IPS-NIHi7 (cell line): ENCODE data around the gene CRTC3.

ENCODE experiments used
- DNase-seq: peaks from one replicate; pipeline ENCODE4 v3.0.0; 2012; ENCODE audit warnings: mixed read lengths; ENCODE audit errors: extremely low spot score

CRTC3 gene

DNA sequence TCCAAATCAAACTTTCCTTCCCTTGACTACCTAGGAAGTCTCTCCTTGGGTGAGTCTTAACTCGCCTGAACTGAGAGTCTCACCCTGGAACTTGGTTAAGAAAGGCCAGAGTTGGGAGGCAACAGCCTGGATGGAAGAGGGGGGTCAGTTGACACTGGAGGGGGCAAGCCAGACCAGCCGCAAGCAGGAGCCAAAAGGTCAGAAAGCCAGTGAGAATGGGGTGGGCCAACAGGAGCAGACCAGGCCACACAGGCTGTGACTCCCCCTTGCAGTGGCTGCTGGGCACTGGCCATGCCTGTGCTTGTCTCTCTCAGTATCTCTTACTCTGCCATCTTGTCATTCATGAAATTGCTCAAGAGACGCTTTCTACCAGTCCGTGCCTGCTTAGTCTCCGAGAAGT is 32.9 kb downstream of the CRTC3 start:
- DNase-seq, result no peak

DNA sequence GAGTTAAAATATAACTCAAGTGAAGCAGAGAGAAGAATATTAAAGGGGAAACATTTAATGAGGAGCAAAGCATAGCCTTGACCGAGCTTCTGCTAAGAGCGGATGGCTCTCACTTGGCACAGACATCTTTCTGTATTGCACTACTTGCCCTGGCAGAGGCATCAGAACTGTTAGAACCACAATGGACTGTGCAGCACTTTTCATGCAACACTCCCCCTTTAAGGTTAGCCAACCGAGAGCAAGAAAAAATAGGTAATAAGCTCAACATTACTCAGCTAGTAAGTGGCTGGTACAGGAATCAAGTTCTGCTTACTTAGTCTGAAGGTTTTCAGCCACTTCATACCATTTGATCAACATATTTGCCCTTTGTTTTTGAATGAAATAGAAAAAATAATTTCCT is 33.7 kb downstream of the CRTC3 start:
- no peak for DNase-seq

DNA sequence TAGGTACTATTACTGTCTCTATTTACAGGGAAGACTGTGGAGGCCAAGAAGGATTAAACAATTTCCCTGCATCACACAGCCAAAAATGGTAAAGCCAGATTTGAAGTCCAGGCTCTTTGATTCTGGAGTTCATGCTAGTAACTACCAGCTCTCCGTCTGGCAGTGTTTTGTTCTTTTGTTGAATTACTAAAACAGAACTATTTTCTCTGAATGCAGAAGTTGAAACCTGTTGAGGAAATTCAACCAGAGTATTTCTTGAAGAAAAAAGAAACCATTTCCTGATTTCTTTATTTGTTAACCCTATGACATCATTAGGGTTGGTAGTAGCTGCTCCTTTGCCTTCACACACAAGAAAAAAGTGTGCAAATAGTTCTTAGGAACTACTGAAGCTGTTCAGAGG is 34.3 kb downstream of the CRTC3 start:
- DNase-seq, result no peak

DNA sequence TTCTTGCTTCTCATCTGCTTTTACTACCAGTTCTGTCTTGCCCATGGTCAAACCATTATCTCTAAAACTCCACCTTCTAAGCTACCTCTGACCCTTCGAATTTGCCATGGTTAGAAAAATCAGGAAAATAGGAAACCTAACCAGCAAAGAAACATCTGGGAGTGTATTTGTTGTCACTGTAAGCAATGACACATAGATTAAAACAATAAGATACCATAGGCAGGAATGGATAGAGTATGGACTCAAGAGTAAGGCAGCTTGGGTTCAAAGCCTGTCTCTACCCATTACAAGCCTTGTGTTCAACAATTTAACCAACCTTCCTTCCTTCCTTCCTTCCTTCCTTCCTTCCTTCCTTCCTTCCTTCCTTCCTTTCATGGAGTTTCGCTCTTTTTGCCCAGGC is 34.9 kb downstream of the CRTC3 start:
- DNase-seq, result no peak

DNA sequence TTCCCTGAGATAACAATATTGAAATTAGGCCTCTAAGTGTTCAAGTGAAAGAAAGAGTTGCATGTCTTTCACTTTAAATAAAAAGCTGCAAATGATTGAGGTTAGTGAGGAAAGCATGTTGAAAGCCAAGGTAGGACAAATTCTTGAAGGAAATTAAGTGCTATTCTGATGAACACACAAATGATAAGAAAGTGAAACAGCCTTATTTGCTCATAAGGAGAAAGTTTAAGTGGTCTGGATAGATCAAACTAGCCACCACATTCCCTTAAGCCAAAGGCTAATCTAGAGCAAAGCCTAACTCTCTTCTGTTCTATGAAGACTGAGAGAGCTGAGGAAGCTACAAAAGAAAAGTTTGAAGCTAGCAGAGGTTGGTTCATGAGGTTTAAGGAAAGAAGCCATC is 36.1 kb downstream of the CRTC3 start:
- DNase-seq, result no peak

DNA sequence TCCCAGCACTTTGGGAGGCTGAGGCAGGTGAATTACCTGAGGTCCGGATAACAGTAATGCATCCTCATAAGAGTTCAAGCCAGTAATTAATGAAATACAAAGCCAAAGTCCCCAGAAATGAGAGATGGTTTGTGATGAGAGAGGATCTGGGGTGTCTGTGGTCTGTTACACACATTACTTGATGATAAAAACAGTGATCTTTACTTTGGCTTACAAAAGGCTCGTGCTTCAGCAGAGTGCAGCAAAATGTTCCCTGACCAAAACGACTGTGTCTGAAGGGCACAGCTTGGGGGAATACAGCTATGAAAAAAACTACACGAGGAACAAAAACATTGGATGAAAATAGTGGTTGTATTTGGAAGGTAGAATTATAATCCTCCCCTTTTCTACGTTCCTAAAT is 40.9 kb downstream of the CRTC3 start:
- DNase-seq, result no peak

DNA sequence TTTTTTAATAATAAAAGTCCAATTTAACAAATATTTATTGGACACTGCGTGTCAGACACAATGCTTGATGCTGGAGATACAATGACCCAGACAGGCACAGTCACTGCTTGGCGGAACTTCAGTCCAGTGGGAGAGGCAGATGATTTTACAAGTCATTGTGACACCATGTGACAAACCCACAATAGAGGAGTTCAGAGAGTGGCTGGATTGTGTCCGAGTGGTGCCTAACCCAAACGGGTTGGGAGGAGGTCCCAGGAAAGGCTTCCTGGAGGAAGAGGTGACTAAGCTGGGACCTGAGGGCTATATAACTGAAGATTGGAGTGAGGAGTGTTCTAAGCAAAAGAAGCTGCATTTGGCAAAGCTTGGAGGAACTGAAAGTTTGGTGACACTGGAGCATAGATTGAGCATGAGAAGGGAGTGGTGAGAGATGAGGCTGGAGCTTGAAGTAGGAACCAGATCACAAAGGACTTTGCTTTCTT is 41.4 kb downstream of the CRTC3 start:
- no peak for DNase-seq

DNA sequence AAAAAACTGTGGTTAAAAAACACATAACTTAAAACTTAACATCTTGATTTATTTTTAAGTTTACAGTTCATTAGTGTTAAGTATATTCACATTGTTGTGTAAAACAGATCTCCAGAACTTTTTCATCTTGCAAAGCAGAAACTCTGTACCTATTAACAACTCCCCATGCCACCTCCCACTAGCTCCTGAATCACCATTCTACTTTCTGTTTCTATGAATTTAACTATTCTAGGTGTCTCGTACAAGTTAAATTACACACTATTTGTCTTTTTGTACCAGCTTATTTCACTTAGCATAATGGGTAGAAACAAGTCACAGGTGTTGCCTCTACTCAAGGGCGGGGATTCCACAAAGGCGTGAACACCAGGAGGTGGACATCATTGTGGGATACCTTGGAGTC is 43.2 kb downstream of the CRTC3 start:
- DNase-seq, result no peak

DNA sequence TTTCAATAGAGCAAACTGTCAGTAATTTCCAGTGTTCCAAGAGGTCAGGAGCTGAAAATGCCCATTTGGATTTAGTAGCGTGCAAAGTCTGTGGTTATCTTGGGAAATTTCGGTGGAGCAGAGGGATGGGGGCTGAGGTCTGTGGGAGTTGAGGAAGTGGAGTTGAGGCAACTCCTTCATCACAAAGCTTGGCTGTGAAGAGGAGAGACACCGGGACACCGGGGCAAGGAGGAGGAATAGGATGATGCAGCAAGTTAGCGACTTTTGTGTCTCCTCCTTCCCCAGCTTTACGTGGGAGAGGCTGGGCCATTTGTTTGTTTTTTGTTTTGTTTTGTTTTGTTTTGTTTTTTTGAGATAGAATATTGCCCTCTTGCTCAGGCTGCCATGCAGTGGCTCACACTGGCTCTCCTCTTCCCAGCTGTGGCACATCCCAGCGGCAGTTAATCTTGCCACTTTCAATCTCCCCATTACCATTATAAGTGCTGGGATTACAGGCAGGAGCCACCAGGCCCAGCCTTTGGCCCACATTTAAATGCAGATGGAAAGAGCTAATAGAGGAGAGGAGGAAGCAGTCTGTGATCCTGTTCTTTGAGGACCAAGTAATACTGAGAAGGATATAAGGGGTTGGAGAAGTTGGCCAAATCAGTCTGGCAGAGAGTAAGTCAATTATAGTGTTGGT is 47.1 kb downstream of the CRTC3 start:
- no peak for DNase-seq

DNA sequence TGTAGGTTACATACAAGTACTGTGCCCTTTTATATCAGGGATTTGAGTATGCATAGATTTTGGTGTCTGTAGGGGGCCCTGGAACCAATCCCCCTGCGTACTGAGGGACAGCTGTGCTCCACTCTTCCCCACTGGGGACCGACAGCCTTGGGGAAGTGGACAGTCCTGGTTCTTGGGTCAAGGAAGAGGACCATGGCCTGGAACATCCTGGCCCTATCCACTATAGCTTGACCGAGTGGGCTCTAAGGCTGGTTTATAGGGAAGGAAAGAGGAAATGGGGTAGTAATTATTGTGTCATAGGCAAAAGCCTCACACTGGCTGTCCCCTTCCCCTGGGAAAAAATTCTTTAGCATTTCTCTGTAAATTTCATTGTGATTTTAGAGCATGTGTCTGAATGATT is 49.5 kb downstream of the CRTC3 start:
- DNase-seq, result no peak

DNA sequence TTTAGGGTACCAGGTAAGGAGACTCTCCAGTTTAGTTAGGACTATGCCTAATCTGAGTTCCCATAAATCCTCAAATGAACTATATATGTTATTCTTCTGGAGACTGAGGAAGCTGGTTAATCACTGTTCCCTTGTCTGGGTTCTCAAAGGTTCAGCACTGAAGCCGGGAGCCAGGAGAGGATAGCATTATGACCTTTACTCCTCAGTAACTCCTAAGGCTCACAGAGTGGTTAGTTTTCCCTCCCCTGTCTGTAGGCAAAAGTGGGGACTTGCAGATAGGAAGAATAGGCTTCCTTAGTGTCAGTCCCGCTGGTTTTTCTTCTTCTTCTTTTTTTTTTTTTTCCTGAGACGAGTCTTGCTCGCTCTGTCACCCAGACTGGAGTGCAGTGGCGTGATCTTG is 50.4 kb downstream of the CRTC3 start:
- DNase-seq, result no peak

DNA sequence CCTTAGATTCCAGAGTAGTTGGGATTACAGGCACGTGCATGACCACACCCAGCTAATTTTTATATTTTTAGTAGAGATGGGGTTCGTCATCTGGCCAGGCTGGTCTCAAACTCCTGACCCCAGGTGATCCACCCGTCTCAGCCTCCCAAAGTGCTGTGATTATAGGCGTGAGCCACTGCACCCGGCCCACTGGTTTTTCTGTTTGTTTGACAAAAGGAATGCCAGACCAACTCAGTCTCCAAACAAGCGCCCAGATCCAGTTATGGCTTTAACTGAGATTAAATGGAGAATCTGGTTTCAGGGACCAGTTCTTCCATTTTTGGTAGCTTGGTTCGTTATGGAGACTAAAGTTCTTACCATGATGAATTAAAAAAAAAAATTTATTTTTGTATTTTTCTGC is 50.8 kb downstream of the CRTC3 start:
- no peak for DNase-seq

DNA sequence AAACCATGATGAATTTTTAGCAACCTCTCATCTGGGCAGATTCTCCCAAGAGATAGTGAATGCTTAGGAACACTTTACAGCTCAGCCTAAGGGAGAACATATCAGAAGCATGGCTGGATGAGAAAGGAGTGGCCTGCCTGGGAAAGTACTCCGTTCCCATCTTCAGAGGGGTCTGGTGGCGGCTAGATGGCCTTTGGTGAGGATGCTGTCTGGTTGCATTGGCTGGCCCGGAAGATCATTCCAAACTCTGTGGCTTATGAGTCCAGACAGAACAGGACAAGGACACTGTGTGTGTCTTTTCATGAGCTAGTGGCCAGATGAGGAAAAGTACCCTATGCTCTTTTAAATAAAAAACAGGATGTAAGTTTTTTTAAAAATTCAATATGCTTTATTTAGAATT is 51.2 kb downstream of the CRTC3 start:
- no peak for DNase-seq

DNA sequence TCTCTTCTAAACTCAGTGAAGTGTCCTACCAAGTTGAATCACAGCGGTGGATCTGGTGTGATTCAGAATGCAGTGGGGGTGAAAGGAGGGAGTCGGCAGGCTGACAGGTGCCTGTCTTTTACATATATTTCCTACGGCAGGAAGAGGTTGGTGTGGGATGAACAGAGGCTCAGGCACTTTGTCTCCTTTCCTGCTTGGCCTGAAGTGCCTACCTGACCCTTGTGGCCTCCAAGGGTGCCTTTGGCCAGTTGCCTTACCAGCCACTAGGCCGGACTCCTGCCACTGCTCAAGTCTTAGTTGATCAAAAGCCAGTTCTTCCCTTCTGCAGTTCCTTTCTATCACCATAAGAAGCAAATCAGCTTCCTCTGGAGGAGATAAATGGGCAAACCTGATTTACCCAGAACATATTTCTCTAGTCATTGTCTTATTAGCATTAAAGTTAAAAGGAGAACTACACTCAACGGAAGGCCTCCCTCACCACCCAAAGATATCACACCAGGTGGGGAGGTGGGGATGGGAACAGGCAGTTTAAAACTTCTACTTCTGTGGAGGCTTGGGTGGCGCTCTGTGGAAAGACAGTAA is 52.1 kb downstream of the CRTC3 start:
- no peak for DNase-seq

DNA sequence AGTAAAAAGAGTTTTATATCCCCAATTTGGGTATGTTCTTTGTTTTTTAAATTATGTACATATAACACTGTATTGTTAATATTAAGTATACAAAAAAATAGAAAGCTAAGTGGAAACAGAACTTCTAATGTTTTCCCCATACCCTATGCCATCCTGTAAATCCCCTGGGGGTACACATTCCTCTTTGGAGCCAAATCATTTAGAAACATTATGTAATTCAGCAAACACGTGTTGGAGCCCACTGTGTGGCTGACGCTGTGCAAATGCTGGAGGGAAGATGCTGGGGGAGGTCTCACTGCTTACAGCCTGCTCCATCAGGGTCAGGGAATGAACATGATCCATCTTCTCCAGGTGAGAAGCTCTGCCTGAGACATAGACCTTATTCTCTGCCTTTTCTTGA is 52.8 kb downstream of the CRTC3 start:
- no peak for DNase-seq

DNA sequence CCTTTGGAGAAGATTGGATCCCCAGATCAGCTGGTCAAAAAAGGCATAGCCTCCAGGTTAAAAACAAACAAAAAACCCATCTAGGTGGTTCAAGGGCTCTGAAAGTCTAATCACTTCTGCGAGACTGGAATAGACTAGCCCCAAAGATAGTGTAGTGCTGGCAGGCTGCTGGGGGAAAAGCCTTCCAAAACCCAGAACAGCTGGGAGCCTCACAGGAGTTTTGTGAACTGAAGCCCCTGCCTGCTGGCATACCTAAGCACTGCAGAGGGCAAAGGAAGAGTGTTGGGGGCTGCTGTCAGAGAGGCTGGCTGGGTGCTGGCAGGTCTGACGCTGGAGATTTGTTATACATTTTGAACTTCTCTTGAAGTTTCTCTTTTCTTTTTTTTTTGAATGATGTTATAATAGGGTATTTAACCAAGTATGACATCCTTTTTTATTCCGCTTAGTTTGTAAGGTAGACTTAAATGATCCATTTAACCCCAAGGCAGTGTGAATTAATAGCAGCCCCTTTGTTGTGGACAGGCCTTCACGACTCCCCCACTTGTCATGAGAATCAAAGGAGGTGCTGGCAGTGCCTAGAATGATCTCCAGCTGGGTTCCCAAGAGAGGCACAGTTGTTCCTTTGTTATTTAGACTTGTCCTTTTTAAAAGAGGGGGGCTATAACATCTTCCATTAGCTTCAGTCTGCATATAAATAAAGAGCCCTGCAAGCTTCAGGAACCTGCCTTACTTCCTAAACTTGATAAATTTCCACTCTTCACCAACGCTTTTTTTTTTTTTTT is 53.9 kb downstream of the CRTC3 start:
- peak; percentile 70 for DNase-seq

DNA sequence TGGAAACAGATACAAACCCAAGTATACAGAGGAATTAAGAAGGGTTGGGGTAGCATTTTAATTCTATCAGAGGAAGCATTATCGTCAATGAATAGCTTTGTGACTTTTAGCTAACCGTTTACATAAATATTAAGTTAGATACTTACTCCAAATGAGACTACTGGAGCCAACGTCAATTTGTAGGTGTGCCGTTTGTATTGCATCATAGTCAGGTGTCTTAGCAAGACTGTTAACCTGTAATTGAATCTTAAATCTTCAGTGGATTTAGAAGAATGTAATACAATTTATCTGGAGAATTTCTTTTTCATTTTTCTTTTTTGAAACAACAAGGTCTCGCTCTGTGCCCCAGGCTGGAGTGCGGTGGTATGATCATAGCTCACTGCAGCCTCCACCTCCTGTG is 55.1 kb downstream of the CRTC3 start:
- DNase-seq, result no peak

DNA sequence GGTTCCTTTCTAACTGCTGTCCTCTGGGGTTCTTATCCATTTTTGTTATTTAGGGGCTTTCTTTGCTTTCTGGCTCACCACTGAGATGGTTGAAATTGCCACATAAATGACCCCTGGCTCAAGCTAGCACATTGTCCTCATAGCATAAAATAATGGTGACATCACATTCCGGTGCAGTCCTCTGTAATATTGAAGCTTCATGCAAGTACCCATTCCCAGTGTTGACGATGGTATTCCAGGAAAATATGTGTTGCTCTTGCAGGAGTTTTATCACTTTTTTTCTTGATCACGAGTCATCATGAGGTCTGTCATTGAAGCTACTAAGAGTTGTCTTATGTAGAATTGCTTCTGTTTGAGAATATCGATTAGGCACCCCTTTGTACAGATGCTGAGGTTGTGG is 56.1 kb downstream of the CRTC3 start:
- no peak for DNase-seq

DNA sequence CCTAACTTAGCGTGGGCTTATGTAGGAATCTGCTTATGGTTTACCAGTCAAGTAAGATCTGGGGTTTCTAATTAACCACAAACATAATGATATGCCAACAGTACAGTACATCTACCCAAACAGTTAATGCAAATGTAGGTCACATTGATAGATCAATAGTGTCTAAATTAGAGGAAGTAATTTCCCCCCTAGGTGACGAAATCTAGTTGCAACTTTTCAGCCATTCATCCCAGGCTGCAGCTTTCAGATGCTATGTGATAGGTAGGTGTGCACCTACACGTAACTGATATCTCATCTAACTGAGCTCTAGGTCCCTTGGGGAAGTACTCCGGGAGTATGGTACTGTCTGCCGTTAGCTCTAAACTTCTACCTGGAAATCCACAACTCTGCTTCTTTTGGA is 57.2 kb downstream of the CRTC3 start:
- no peak for DNase-seq

DNA sequence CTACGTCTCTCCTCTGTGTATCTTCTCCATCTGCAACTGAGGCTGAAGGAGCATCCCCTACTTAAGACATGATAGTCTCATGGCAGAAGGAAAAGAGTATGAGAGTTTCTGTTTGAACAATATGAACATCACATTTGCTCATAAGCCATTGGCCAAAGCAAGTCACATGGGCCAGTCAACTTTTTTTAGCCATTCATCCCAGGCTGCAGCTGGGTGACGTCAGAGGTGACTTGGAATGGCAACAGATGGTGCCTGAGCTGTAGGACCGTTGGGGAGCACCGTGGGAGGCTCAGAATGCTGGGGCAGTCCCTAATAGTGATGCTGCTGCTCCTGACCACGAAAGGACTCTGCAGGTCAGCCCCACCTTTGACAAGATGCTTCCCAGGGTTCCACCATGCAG is 58.7 kb downstream of the CRTC3 start:
- DNase-seq, result no peak

DNA sequence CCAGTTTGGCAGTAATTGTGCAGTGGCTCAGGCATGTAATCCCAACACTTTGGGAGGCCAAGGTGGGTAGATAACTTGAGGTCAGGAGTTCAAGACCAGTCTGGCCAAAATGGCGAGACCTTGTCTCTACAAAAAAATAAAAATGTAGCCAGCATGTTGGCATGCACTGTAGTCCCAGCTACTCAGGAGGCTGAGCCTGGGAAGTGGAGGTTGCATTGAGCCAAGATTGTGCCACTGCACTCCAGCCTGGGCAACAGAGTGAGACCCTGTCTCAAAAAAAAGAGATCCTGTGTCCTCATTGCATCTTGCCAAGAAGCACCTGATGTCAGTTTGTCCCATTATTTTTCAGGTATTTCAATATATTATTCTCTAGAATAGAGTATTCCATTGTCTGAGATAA is 61.8 kb downstream of the CRTC3 start:
- no peak for DNase-seq

DNA sequence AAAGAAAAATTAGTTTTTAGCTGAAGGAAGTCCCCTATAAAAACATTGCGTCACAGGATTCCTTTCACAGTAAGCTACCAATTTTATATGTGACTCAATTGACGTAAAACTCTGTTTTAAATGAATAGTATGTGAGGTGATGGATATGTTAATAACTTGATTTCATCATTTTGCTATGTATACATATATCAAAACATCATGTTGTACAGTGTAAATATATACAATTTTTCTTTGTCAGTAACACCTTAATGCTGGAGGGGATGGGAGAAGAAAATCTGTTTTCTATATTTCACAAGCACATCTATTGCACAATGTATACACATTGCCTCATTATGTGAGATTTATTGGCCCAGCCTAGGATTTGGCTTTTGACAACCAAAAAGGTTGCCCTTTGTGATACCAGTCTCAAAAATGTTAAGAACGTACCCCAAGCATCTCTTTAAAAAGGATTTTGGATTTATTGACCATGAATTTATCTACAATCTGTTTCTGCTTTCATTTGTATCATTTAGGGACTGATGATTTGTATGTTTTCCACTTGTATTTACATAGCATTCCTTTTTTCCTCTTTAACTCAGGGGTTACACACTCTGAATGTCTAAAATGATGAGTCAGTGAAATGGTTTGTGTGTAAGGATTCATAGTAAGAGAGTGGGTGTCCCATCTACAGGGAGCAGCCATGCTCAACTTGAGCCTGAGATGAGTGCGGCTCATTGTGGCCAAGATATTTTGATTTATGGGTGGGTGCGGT is 62.6 kb downstream of the CRTC3 start:
- DNase-seq, result no peak
